SIG-M5 treated with dmso at 0.1 percent for 504 hours (cell line): ENCODE results near the gene AP4S1.
"Not testable (repeated sequence)": the region's sequence is repeated elsewhere in the genome, so short reads cannot be mapped to it uniquely, and the experiment has no call there.

Source experiments
- DNase-seq: peaks from one replicate; lab custom pipeline; 2025; ENCODE audit not compliant: unreplicated experiment; lab: John Stamatoyannopoulos, UW

AP4S1 gene

GRCh38 chr14:31042300-31042699 lies 16.9 kb downstream of the AP4S1 start:
- DNase-seq, result no peak

GRCh38 chr14:31042893-31043292 lies 17.4 kb downstream of the AP4S1 start:
- not testable (repeated sequence) for DNase-seq

- no peak for DNase-seq
Measured at GRCh38 chr14:31043379-31043778, 17.9 kb downstream of the AP4S1 start.

GRCh38 chr14:31045501-31046080 lies 20.1 kb downstream of the AP4S1 start:
- DNase-seq, result no peak

GRCh38 chr14:31047503-31047902 lies 22.1 kb downstream of the AP4S1 start:
- DNase-seq, result no peak

GRCh38 chr14:31051023-31051422 lies 25.6 kb downstream of the AP4S1 start:
- DNase-seq, result no peak

- no peak for DNase-seq
Measured at GRCh38 chr14:31051511-31051910, 26.1 kb downstream of the AP4S1 start.

- DNase-seq, result not testable (repeated sequence)
Measured at GRCh38 chr14:31052905-31053586, 27.6 kb downstream of the AP4S1 start.

- no peak for DNase-seq
Measured at GRCh38 chr14:31057035-31057434, 31.6 kb downstream of the AP4S1 start.

GRCh38 chr14:31057701-31058364 lies 32.4 kb downstream of the AP4S1 start:
- no peak for DNase-seq

- DNase-seq, result peak; percentile 42
Measured at GRCh38 chr14:31059152-31059924, 33.9 kb downstream of the AP4S1 start.

- no peak for DNase-seq
Measured at GRCh38 chr14:31060253-31060875, 34.9 kb downstream of the AP4S1 start.

GRCh38 chr14:31062908-31063307 lies 37.5 kb downstream of the AP4S1 start:
- not testable (repeated sequence) for DNase-seq

- DNase-seq, result no peak
Measured at GRCh38 chr14:31068235-31068634, 42.8 kb downstream of the AP4S1 start.

GRCh38 chr14:31069343-31069742 lies 43.9 kb downstream of the AP4S1 start:
- DNase-seq, result no peak

GRCh38 chr14:31070431-31070830 lies 45.0 kb downstream of the AP4S1 start:
- no peak for DNase-seq

- DNase-seq, result no peak
Measured at GRCh38 chr14:31071151-31071550, 45.7 kb downstream of the AP4S1 start.

GRCh38 chr14:31075144-31075543 lies 49.7 kb downstream of the AP4S1 start:
- DNase-seq, result no peak

GRCh38 chr14:31078766-31079165 lies 53.3 kb downstream of the AP4S1 start:
- no peak for DNase-seq

GRCh38 chr14:31080056-31080455 lies 54.6 kb downstream of the AP4S1 start:
- DNase-seq, result peak; percentile 3

GRCh38 chr14:31080484-31080883 lies 55.0 kb downstream of the AP4S1 start:
- no peak for DNase-seq
